Cardiac septum (tissue), 1 donor: ENCODE data around the gene RASA3. TPM values are rescaled to one million over a fixed set of nuclear protein-coding genes. Genes with fewer than 3 reads are reported as not detected.
A peak's percentile ranks its signal among the peaks of the same experiment; 100 is the strongest.
"Not testable (repeated sequence)": the region's sequence is repeated elsewhere in the genome, so short reads cannot be mapped to it uniquely, and the experiment has no call there.

Source experiments
- DNase-seq: peaks from one replicate; pipeline ENCODE4 v3.0.0-alpha.2; 2020; ENCODE audit warnings: low spot score
- intact Hi-C: fragments of 100-400 bp; cut with DNase I; formaldehyde crosslinking; loops from one replicate; pipeline ENCODE4 v1.14.0; 2022
- total RNA-seq: library from RNA; stranded (reverse); fragmentation: NEBNext Ultra II Directional; extraction: Animal tissue kit (Norgen Biotek cat#: 25700); gene quantifications from one replicate; pipeline ENCODE4 v1.2.1, GENCODE V29; 2021
- donor health status: DM: no; HTN: no; CAD: no.

The RASA3 gene
- total RNA-seq, 1 donor from 2014 or later, result 9.7 TPM

GRCh38 chr13:114143806-114144605 is 11.6 kb upstream of the RASA3 start:
- intact Hi-C loops, result no loop called here
- peak; percentile 70 for DNase-seq

- intact Hi-C loops, result no loop called here
- no peak for DNase-seq
Measured at GRCh38 chr13:114142640-114143490, 10.4 kb upstream of the RASA3 start.

- intact Hi-C loops, result no loop called here
- DNase-seq, result no peak
Measured at GRCh38 chr13:114142137-114142550, 9.7 kb upstream of the RASA3 start.

- intact Hi-C loops, result no loop called here
- no peak for DNase-seq
Measured at GRCh38 chr13:114141261-114141996, 9.0 kb upstream of the RASA3 start.

GRCh38 chr13:114140906-114141250 is 8.5 kb upstream of the RASA3 start:
- intact Hi-C loops, result no loop called here
- DNase-seq, result no peak

- DNase-seq, result no peak
- intact Hi-C loops, result no loop called here
Measured at GRCh38 chr13:114140131-114140905, 7.9 kb upstream of the RASA3 start.

GRCh38 chr13:114136576-114136975 is 4.2 kb upstream of the RASA3 start:
- no peak for DNase-seq

GRCh38 chr13:114135731-114136171 is 3.3 kb upstream of the RASA3 start:
- intact Hi-C loops, result no loop called here

More at GRCh38 chr13:114136576-114136975, 4.2 kb upstream of the RASA3 start:
- intact Hi-C loops, result no loop called here

GRCh38 chr13:114134944-114135610 is 2.7 kb upstream of the RASA3 start:
- intact Hi-C loops, result no loop called here
- DNase-seq, result no peak

More at GRCh38 chr13:114135731-114136171, 3.3 kb upstream of the RASA3 start:
- no peak for DNase-seq

GRCh38 chr13:114134111-114134943 is 1.9 kb upstream of the RASA3 start:
- intact Hi-C loops, result no loop called here
- DNase-seq, result no peak

GRCh38 chr13:114133552-114133951 is 1.1 kb upstream of the RASA3 start:
- DNase-seq, intact Hi-C loops: not testable (repeated sequence)

GRCh38 chr13:114133126-114133525 is 703 bp upstream of the RASA3 start:
- intact Hi-C loops, DNase-seq: not testable (repeated sequence)

GRCh38 chr13:114131583-114132418 is 622 bp downstream of the RASA3 start:
- no peak for DNase-seq
- intact Hi-C loops, result loop anchor here (2.0 kb wide), 1 partner anchor 67 kb away; no protein-coding TSS in a partner anchor

GRCh38 chr13:114130837-114131582 is 1.4 kb downstream of the RASA3 start:
- peak; percentile 85 for DNase-seq
- intact Hi-C loops, result loop anchor here (2.0 kb wide), 1 partner anchor 66 kb away; no protein-coding TSS in a partner anchor

- DNase-seq, result no peak
- intact Hi-C loops, result loop anchor here (2.0 kb wide), 1 partner anchor 65 kb away; no protein-coding TSS in a partner anchor
Measured at GRCh38 chr13:114130131-114130836, 2.1 kb downstream of the RASA3 start.
